ENCODE measurements around the gene BANF2.
"Not testable (repeated sequence)": the region's sequence is repeated elsewhere in the genome, so short reads cannot be mapped to it uniquely, and the experiment has no call there.

Gene BANF2

GRCh38 chr20:17655865-17656479 is 43.8 kb upstream of the BANF2 start:
- TF ChIP-seq CTCF (IDR thresholded peaks at IDR 0.05): no peak
- H3K4me3 ChIP-seq (ENCODE audit: low read depth, low read length): no peak overlapping the region
- no peaks in the 10 kb centered on the region for H3K36me3 ChIP-seq (ENCODE audit: control insufficient read depth, insufficient read depth, low read length)
- peaks cover 11% of the 10 kb centered on the region for H3K4me1 ChIP-seq
- H3K9ac ChIP-seq: no peak overlapping the region
- H3K27me3 ChIP-seq (ENCODE audit: control insufficient read depth, insufficient read depth, low read length): no peaks in the 10 kb centered on the region
- no peak overlapping the region for H2AFZ ChIP-seq
- no peaks in the 10 kb centered on the region for H3K9me3 ChIP-seq (ENCODE audit: control insufficient read depth, low read length)
- no peak overlapping the region for H3K4me2 ChIP-seq (ENCODE audit: low read length)
- peaks cover 40% of the 10 kb centered on the region for H3K79me2 ChIP-seq
- no peak overlapping the region for H3K27ac ChIP-seq

GRCh38 chr20:17657079-17657825 is 42.5 kb upstream of the BANF2 start:
- Histone ChIP-seq H3K9ac (no peak overlapping the region), H3K9me3 (ENCODE audit: control insufficient read depth, low read length) (no peaks in the 10 kb centered on the region), H3K4me3 (ENCODE audit: low read depth, low read length) (no peak overlapping the region), H2AFZ (no peak overlapping the region), H3K36me3 (ENCODE audit: control insufficient read depth, insufficient read depth, low read length) (no peaks in the 10 kb centered on the region), H3K27me3 (ENCODE audit: control insufficient read depth, insufficient read depth, low read length) (no peaks in the 10 kb centered on the region), H3K4me2 (ENCODE audit: low read length) (no peak overlapping the region), H3K27ac (no peak overlapping the region), H3K79me2 (peaks cover 36% of the 10 kb centered on the region), H3K4me1 (peaks cover 6% of the 10 kb centered on the region)
- TF ChIP-seq CTCF (IDR thresholded peaks at IDR 0.05): no peak

GRCh38 chr20:17657898-17658647 is 41.7 kb upstream of the BANF2 start:
- Histone ChIP-seq H3K4me3 (ENCODE audit: low read depth, low read length) (no peak overlapping the region), H2AFZ (no peak overlapping the region), H3K36me3 (ENCODE audit: control insufficient read depth, insufficient read depth, low read length) (no peaks in the 10 kb centered on the region), H3K9me3 (ENCODE audit: control insufficient read depth, low read length) (no peaks in the 10 kb centered on the region), H3K27ac (no peak overlapping the region), H3K4me2 (ENCODE audit: low read length) (no peak overlapping the region), H3K4me1 (peaks cover 6% of the 10 kb centered on the region), H3K27me3 (ENCODE audit: control insufficient read depth, insufficient read depth, low read length) (no peaks in the 10 kb centered on the region), H3K79me2 (peaks cover 36% of the 10 kb centered on the region), H3K9ac (no peak overlapping the region)
- TF ChIP-seq CTCF (IDR thresholded peaks at IDR 0.05): no peak

- Histone ChIP-seq H3K9ac (no peak overlapping the region), H3K4me3 (ENCODE audit: low read depth, low read length) (no peak overlapping the region), H3K4me2 (ENCODE audit: low read length) (no peak overlapping the region), H3K79me2 (peaks cover 38% of the 10 kb centered on the region), H3K9me3 (ENCODE audit: control insufficient read depth, low read length) (no peaks in the 10 kb centered on the region), H2AFZ (no peak overlapping the region), H3K27me3 (ENCODE audit: control insufficient read depth, insufficient read depth, low read length) (no peaks in the 10 kb centered on the region), H3K36me3 (ENCODE audit: control insufficient read depth, insufficient read depth, low read length) (no peaks in the 10 kb centered on the region), H3K4me1 (peaks cover 12% of the 10 kb centered on the region), H3K27ac (no peak overlapping the region)
- TF ChIP-seq CTCF (IDR thresholded peaks at IDR 0.05): no peak
These were observed 41.1 kb upstream of the BANF2 start for GRCh38 chr20:17658648-17658993.

- not testable (repeated sequence) for H3K27ac ChIP-seq
These were observed 40.4 kb upstream of the BANF2 start for GRCh38 chr20:17659344-17659743.

More at GRCh38 chr20:17659344-17659743, 40.4 kb upstream of the BANF2 start:
- Histone ChIP-seq H3K4me1 (peaks cover 15% of the 10 kb centered on the region), H3K79me2 (peaks cover 37% of the 10 kb centered on the region)
- not testable (repeated sequence) for H3K36me3 ChIP-seq (ENCODE audit: control insufficient read depth, insufficient read depth, low read length); H3K9me3 ChIP-seq (ENCODE audit: control insufficient read depth, low read length); H3K9ac ChIP-seq; H3K4me2 ChIP-seq (ENCODE audit: low read length); H2AFZ ChIP-seq; H3K4me3 ChIP-seq (ENCODE audit: low read depth, low read length); H3K27me3 ChIP-seq (ENCODE audit: control insufficient read depth, insufficient read depth, low read length)

Data from parathyroid adenoma (tissue), 2 donors.